Measurements from ENCODE around the gene LRRC8B.

DNA sequence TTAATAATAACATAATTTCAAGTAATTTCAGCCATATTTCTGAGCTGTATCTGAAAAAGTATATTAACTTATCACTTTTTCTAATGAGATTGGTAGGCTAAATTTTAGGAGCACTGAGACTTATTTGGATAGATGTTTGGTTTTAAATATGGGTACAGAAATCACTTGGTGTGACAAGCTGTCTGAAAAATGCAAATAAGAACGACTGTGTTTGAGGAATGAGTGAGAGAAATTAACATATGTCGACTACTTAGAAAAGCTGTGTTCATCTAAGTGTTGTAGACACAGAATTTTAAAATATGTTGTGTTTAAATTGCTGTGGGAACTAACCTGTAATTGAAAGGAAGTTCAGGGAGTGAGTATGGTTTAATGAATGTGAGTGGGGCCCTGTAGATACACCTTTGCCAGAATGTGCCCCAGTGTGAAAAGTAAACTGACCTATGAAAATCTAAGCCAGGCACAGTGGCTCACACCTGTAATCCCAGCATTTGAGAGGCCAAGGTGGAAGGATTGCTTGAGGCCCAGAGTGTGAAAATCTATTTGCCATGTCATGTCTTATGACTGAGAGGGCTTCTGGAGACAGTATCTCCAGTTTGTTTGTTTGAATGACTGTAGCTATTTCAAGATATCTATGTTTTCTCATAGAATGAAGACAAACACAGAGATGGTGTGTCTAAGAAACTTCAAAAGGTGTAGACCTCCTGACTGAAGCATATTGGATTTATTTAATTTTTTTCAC, 54.5 kb downstream of the LRRC8B start:
- TF ChIP-seq, protein P1, sequence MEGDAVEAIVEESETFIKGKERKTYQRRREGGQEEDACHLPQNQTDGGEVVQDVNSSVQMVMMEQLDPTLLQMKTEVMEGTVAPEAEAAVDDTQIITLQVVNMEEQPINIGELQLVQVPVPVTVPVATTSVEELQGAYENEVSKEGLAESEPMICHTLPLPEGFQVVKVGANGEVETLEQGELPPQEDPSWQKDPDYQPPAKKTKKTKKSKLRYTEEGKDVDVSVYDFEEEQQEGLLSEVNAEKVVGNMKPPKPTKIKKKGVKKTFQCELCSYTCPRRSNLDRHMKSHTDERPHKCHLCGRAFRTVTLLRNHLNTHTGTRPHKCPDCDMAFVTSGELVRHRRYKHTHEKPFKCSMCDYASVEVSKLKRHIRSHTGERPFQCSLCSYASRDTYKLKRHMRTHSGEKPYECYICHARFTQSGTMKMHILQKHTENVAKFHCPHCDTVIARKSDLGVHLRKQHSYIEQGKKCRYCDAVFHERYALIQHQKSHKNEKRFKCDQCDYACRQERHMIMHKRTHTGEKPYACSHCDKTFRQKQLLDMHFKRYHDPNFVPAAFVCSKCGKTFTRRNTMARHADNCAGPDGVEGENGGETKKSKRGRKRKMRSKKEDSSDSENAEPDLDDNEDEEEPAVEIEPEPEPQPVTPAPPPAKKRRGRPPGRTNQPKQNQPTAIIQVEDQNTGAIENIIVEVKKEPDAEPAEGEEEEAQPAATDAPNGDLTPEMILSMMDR (IDR thresholded peaks at IDR 0.05; ENCODE audit: poor library complexity): no peak
- TF ChIP-seq EZH2 (IDR thresholded peaks at IDR 0.05; ENCODE audit: borderline replicate concordance): no peak

Measured in hepatocyte (in vitro differentiated cells).